ENCODE measurements around the gene NFE2L2. TPM values are rescaled to one million over a fixed set of nuclear protein-coding genes. Genes with fewer than 3 reads are reported as not detected.

Gene NFE2L2
- total RNA-seq, 1 experiment from 2014 or later = 24.2 TPM

DNA sequence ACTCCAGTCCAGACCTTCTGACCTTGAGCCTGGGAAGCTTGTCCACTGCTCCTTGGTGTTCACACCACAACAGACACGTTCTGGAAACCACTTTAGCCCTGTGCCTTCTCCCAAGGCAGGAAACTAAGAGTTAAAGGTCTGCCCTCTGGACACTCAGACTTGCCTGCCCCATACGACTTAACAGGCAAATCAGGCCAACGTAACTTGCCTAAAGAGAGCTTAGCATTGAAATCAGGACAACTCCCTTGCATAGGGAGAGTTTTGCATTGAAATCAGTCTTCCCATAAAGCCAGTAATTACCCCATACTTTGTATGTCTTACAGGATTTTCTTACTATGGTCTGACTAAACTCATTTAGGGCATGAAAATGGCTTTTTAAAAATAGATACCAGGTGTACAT lies 18.5 kb downstream of the NFE2L2 start:
- Histone ChIP-seq H3F3A (ENCODE audit: low read length, unreplicated experiment) (no peaks in the 10 kb centered on the region), H3K9me2 (replicated peaks; ENCODE audit: low read length) (no peaks in the 10 kb centered on the region), H3K4me3 (ENCODE audit: low read length) (no peak overlapping the region), H3K27me3 (ENCODE audit: low read length) (no peaks in the 10 kb centered on the region), H3K9me3 (ENCODE audit: low read length) (no peaks in the 10 kb centered on the region), H4K20me1 (ENCODE audit: low read length) (peaks cover 11% of the 10 kb centered on the region), H3K4me1 (ENCODE audit: insufficient read depth, low read length) (peaks cover 37% of the 10 kb centered on the region), H3K36me3 (ENCODE audit: low read depth, low read length) (0 out of 2 replicates have a peak, but pooled peaks cover 3% of the 10 kb centered on the region), H3K79me2 (ENCODE audit: low read length) (peaks cover 98% of the 10 kb centered on the region), H2AFZ (ENCODE audit: low read length) (no peak overlapping the region), H3K4me2 (ENCODE audit: low read length) (no peak overlapping the region), H3K9ac (ENCODE audit: low read length) (no peak overlapping the region), H3K27ac (ENCODE audit: low read length) (no peak overlapping the region)
- TF ChIP-seq EZH2phosphoT487 (IDR thresholded peaks at IDR 0.05; ENCODE audit: borderline replicate concordance, low read length) (no peak), EZH2 (IDR thresholded peaks at IDR 0.05; ENCODE audit: low read length, unreplicated experiment) (no peak)
- TF ChIP-seq, protein P1, sequence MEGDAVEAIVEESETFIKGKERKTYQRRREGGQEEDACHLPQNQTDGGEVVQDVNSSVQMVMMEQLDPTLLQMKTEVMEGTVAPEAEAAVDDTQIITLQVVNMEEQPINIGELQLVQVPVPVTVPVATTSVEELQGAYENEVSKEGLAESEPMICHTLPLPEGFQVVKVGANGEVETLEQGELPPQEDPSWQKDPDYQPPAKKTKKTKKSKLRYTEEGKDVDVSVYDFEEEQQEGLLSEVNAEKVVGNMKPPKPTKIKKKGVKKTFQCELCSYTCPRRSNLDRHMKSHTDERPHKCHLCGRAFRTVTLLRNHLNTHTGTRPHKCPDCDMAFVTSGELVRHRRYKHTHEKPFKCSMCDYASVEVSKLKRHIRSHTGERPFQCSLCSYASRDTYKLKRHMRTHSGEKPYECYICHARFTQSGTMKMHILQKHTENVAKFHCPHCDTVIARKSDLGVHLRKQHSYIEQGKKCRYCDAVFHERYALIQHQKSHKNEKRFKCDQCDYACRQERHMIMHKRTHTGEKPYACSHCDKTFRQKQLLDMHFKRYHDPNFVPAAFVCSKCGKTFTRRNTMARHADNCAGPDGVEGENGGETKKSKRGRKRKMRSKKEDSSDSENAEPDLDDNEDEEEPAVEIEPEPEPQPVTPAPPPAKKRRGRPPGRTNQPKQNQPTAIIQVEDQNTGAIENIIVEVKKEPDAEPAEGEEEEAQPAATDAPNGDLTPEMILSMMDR (conservative IDR thresholded peaks at IDR 0.05; ENCODE audit: low read depth, low read length) = no peak
- ATAC-seq = no peak
- ChIA-PET POLR2A (ENCODE audit: unreplicated experiment) (no interaction called here), CTCF (no interaction called here)
- intact Hi-C loops (cut with micrococcal nuclease) = no loop called here
- DNase-seq = no peak
- BruUV-seq (replicated peaks) = no TSS peak

DNA sequence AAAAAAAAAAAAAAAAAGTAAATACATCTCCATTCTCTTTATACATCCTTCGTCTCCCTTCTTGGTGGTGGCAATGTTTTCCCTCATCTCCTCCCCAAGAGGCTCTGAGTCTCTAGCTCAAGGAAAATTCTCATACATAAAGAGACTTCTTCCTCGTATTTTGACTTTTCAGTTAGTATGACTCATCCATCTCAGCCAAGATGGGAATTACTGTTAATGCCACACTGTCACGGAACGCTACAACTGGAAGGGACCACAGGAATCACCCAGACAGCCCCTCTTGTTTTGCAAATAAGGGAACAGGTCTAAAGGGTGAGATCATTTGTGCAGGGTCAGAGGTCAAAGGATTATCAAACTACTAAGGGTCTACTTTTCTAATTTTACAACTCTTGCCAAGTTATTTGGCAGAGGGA lies 19.5 kb downstream of the NFE2L2 start:
- H3K9ac ChIP-seq (ENCODE audit: low read length) = no peak overlapping the region

DNA sequence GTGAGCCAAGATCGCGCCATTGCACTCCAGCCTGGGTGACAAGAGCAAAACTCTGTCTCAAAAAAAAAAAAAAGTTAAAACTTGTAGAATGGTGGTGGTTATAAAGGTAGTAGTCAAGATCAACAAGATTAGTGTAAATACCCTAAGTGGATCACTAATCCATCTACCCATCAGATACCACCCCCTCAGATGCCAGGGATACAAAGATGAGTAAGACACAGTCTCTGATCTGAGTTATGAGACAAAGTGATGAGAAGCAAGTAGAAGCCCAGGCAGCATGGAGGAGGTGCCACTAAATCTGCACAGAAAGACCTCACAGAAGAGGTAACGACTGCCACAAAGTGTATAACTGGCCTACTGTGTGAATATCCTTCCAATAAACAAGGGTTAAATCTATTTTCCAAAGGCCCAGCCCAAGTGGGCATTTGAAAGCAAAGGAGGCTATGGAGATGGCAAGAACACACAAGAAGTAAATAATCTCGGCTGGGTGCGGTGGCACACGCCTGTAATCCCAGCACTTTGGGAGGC lies 20.2 kb downstream of the NFE2L2 start:
- no peak for TF ChIP-seq EZH2 (IDR thresholded peaks at IDR 0.05; ENCODE audit: low read length, unreplicated experiment)
- no peak for TF ChIP-seq EZH2phosphoT487 (IDR thresholded peaks at IDR 0.05; ENCODE audit: borderline replicate concordance, low read length)
- TF ChIP-seq, protein P1 (conservative IDR thresholded peaks at IDR 0.05; ENCODE audit: low read depth, low read length) = no peak
- no TSS peak for BruUV-seq (replicated peaks)
- H3K9me3 ChIP-seq (ENCODE audit: low read length) = no peaks in the 10 kb centered on the region
- H3K79me2 ChIP-seq (ENCODE audit: low read length) = peaks cover 98% of the 10 kb centered on the region
- H4K20me1 ChIP-seq (ENCODE audit: low read length) = peaks cover 5% of the 10 kb centered on the region
- no peaks in the 10 kb centered on the region for H3F3A ChIP-seq (ENCODE audit: low read length, unreplicated experiment)
- H3K9me2 ChIP-seq (replicated peaks; ENCODE audit: low read length) = no peaks in the 10 kb centered on the region
- ChIA-PET CTCF (no interaction called here), POLR2A (ENCODE audit: unreplicated experiment) (no interaction called here)
- DNase-seq = no peak
- H3K27me3 ChIP-seq (ENCODE audit: low read length) = no peaks in the 10 kb centered on the region
- no peak for ATAC-seq
- H3K4me3 ChIP-seq (ENCODE audit: low read length) = no peak overlapping the region
- no peaks in the 10 kb centered on the region for H3K36me3 ChIP-seq (ENCODE audit: low read depth, low read length)
- intact Hi-C loops (cut with micrococcal nuclease) = no loop called here
- H3K27ac ChIP-seq (ENCODE audit: low read length) = no peak overlapping the region
- H3K4me2 ChIP-seq (ENCODE audit: low read length) = no peak overlapping the region
- peaks cover 53% of the 10 kb centered on the region for H3K4me1 ChIP-seq (ENCODE audit: insufficient read depth, low read length)
- no peak overlapping the region for H3K9ac ChIP-seq (ENCODE audit: low read length)
- no peak overlapping the region for H2AFZ ChIP-seq (ENCODE audit: low read length)

More for the DNA sequence above, 19.5 kb downstream of the NFE2L2 start:
- Histone ChIP-seq H3K27me3 (ENCODE audit: low read length) (no peaks in the 10 kb centered on the region), H3K4me2 (ENCODE audit: low read length) (no peak overlapping the region), H4K20me1 (ENCODE audit: low read length) (peaks cover 4% of the 10 kb centered on the region), H2AFZ (ENCODE audit: low read length) (no peak overlapping the region), H3F3A (ENCODE audit: low read length, unreplicated experiment) (no peaks in the 10 kb centered on the region), H3K9me2 (replicated peaks; ENCODE audit: low read length) (no peaks in the 10 kb centered on the region), H3K79me2 (ENCODE audit: low read length) (peaks cover 98% of the 10 kb centered on the region), H3K27ac (ENCODE audit: low read length) (peak overlapping the region; percentile 6; the same call in 1 of the 2 replicates), H3K36me3 (ENCODE audit: low read depth, low read length) (no peaks in the 10 kb centered on the region), H3K4me3 (ENCODE audit: low read length) (no peak overlapping the region), H3K9me3 (ENCODE audit: low read length) (no peaks in the 10 kb centered on the region), H3K4me1 (ENCODE audit: insufficient read depth, low read length) (peaks cover 47% of the 10 kb centered on the region)
- TF ChIP-seq EZH2phosphoT487 (IDR thresholded peaks at IDR 0.05; ENCODE audit: borderline replicate concordance, low read length) = no peak
- TF ChIP-seq, protein P1 (conservative IDR thresholded peaks at IDR 0.05; ENCODE audit: low read depth, low read length) = no peak
- TF ChIP-seq EZH2 (IDR thresholded peaks at IDR 0.05; ENCODE audit: low read length, unreplicated experiment) = no peak
- CTCF ChIA-PET = no interaction called here
- BruUV-seq (replicated peaks) = no TSS peak
- ATAC-seq = no peak
- POLR2A ChIA-PET (ENCODE audit: unreplicated experiment) = interaction anchor here (0.6 kb wide), 1 partner anchor 19 kb away, joined by 21 read pairs; the partner anchor contains the start of gene NFE2L2
- intact Hi-C loops (cut with micrococcal nuclease) = no loop called here
- no peak for DNase-seq

Data from PC-3 (cell line).